DND-41 (cell line): Measurements from ENCODE around the gene ORC1.

ENCODE experiments used
- EZH2 ChIP-seq: IDR thresholded peaks from 3 replicates; pipeline ENCODE4 v1.6.1; 2012; ENCODE audit warnings: borderline replicate concordance, low read depth, mild to moderate bottlenecking, moderate library complexity, low read length, inconsistent platforms; ENCODE audit not compliant: severe bottlenecking
- TF ChIP-seq, protein P1 (sequence below): IDR thresholded peaks from 2 replicates; pipeline ENCODE4 v1.5.1; 2012; ENCODE audit warnings: borderline replicate concordance, low read length, moderate library complexity, mild to moderate bottlenecking; ENCODE audit not compliant: poor library complexity, severe bottlenecking; ENCODE audit errors: extremely low read depth

DNA sequence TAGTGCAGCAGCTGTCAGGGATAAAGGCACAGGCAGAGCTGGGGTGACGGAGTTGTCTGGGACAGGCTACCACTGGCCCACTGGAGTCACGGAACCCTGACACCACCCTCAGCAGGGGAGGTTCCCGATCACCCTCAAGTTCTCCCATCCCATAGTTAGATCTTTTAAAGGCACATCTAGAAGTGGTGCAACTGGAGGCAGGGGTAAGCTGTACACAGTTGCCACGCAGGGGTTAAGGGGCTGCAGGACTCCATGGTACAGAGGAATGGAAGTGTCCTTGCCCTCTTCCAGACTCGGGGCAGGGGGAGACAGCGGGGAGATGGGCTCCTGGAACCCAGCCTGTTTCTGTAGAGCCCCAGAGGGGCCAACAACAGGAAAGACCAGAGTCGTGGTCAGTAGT, 51.5 kb downstream of the ORC1 start:
- TF ChIP-seq, protein P1, sequence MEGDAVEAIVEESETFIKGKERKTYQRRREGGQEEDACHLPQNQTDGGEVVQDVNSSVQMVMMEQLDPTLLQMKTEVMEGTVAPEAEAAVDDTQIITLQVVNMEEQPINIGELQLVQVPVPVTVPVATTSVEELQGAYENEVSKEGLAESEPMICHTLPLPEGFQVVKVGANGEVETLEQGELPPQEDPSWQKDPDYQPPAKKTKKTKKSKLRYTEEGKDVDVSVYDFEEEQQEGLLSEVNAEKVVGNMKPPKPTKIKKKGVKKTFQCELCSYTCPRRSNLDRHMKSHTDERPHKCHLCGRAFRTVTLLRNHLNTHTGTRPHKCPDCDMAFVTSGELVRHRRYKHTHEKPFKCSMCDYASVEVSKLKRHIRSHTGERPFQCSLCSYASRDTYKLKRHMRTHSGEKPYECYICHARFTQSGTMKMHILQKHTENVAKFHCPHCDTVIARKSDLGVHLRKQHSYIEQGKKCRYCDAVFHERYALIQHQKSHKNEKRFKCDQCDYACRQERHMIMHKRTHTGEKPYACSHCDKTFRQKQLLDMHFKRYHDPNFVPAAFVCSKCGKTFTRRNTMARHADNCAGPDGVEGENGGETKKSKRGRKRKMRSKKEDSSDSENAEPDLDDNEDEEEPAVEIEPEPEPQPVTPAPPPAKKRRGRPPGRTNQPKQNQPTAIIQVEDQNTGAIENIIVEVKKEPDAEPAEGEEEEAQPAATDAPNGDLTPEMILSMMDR: no peak
- no peak for TF ChIP-seq EZH2
